ENCODE results near the gene EFHD1.
"Not testable (repeated sequence)": the region's sequence is repeated elsewhere in the genome, so short reads cannot be mapped to it uniquely, and the experiment has no call there.

The EFHD1 gene

GRCh38 chr2:232713505-232713904 lies 80.1 kb downstream of the EFHD1 start:
- no peak for DNase-seq (ENCODE audit: low spot score)
- POLR2A ChIA-PET (ENCODE audit: low non-redundant PET): no interaction called here
- TF ChIP-seq CTCF (conservative IDR thresholded peaks at IDR 0.05; ENCODE audit: low read depth): no peak
- H3K27ac ChIP-seq: no peak overlapping the region
- CTCF ChIA-PET: interaction anchor here (0.7 kb wide), 1 partner anchor 66 kb away, joined by 3 read pairs; no protein-coding TSS in a partner anchor

- DNase-seq (ENCODE audit: low spot score): no peak
- no peak overlapping the region for H3K27ac ChIP-seq
- TF ChIP-seq CTCF (conservative IDR thresholded peaks at IDR 0.05; ENCODE audit: low read depth): no peak
- CTCF ChIA-PET: no interaction called here
- POLR2A ChIA-PET (ENCODE audit: low non-redundant PET): no interaction called here
These were observed 81.6 kb downstream of the EFHD1 start for GRCh38 chr2:232714969-232715368.

DNA sequence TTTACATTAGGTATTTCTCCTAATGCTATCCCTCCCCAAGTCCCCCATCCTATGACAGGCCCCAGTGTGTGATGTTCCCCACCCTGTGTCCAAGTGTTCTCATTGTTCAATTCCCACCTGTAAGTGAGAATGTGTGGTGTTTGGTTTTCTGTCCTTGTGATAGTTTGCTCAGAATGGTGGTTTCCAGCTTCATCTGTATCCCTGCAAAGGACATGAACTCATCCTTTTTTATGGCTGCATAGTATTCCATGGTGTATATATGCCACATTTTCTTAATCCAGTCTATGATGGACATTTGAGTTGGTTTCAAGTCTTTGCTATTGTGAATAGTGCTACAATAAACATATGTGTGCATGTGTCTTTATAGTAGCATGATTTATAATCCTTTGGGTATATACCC lies 86.7 kb downstream of the EFHD1 start:
- H3K27ac ChIP-seq; CTCF ChIA-PET; POLR2A ChIA-PET (ENCODE audit: low non-redundant PET); DNase-seq (ENCODE audit: low spot score): not testable (repeated sequence)

DNA sequence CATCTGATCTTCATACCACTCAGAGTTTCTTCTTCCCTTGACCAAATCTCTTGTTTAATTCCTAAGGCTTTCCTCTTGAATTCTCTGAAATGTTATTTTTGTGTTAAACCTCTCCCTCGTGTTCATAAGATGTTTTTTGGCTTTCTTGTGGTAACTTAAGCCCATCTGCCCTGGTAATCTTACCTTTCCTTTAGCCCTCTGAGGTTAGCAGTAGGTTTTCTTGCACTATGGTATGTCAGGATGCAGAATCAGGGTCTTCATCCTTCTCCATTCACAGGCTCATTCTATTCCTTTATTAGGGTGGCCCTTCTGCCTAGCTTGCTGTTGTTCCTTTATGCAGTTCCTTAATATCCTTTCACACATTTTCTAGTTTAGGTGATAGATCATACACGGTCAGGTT lies 87.9 kb downstream of the EFHD1 start:
- no peak for TF ChIP-seq CTCF (conservative IDR thresholded peaks at IDR 0.05; ENCODE audit: low read depth)
- ChIA-PET CTCF (interaction anchor here (0.5 kb wide), 1 partner anchor 1487 kb away, joined by 5 read pairs; no protein-coding TSS in a partner anchor), POLR2A (ENCODE audit: low non-redundant PET) (no interaction called here)
- H3K27ac ChIP-seq: no peak overlapping the region
- DNase-seq (ENCODE audit: low spot score): no peak

DNA sequence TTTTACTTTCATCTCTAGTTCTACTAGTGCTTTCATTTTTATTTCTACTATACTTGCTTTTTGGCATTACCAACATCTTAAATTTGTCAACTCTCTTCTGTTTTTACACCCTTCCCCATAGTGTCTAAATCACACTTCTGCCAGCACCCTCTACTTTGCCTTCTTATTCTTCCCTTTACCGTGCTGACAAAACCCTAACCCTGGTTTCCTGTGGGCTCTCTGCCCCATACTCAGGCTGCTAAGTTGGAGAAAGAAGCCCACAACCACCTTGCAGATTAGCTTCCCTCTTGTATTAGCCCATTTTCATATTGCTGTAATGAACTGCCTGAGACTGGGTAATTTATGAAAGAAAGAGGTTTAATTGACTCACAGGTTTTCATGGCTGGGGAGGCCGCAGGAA lies 88.5 kb downstream of the EFHD1 start:
- TF ChIP-seq CTCF (conservative IDR thresholded peaks at IDR 0.05; ENCODE audit: low read depth): no peak
- ChIA-PET CTCF (interaction anchor here (1.1 kb wide), 1 partner anchor 29 kb away, joined by 4 read pairs; no protein-coding TSS in a partner anchor), POLR2A (ENCODE audit: low non-redundant PET) (no interaction called here)

GRCh38 chr2:232723027-232723426 lies 89.6 kb downstream of the EFHD1 start:
- no peak for TF ChIP-seq CTCF (conservative IDR thresholded peaks at IDR 0.05; ENCODE audit: low read depth)
- no peak overlapping the region for H3K27ac ChIP-seq
- DNase-seq (ENCODE audit: low spot score): no peak
- ChIA-PET CTCF (interaction anchor here (1.1 kb wide), 1 partner anchor 28 kb away, joined by 4 read pairs; no protein-coding TSS in a partner anchor), POLR2A (ENCODE audit: low non-redundant PET) (no interaction called here)

More for the DNA sequence above, 88.5 kb downstream of the EFHD1 start:
- no peak for DNase-seq (ENCODE audit: low spot score)
- no peak overlapping the region for H3K27ac ChIP-seq

GRCh38 chr2:232728785-232729184 lies 95.4 kb downstream of the EFHD1 start:
- no peak overlapping the region for H3K27ac ChIP-seq
- ChIA-PET POLR2A (ENCODE audit: low non-redundant PET) (no interaction called here), CTCF (no interaction called here)
- TF ChIP-seq CTCF (conservative IDR thresholded peaks at IDR 0.05; ENCODE audit: low read depth): no peak
- DNase-seq (ENCODE audit: low spot score): no peak
